ENCODE results near the gene VSIG2.

DNA sequence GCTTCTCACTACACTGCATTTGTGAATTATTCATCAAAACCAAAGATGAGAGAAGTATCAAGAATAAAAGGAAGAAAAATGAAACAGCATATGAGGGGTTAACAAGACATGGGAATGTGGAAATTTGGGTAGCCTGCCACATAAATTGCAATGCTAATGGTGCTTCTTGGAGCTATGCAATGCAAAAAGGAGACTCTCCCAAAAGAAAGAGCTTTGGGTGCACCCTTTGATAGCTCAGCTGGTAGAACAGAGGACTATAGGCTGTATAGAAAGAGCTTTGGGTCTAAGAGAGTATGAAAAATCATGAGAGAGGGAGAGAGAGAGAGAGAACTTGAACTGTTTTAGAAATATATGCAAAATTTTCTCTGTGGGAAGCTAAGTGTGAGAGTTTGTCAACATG is 52.0 kb downstream of the VSIG2 start:
- TF ChIP-seq CTCF (IDR thresholded peaks at IDR 0.05; ENCODE audit: low read length) (no peak), EZH2 (IDR thresholded peaks at IDR 0.05; ENCODE audit: borderline replicate concordance, low read length) (no peak)
